Caco-2 (cell line): ENCODE data around the gene LRWD1. TPM values are rescaled to one million over a fixed set of nuclear protein-coding genes. Genes with fewer than 3 reads are reported as not detected.
"Not testable (repeated sequence)": the region's sequence is repeated elsewhere in the genome, so short reads cannot be mapped to it uniquely, and the experiment has no call there.

Experiments
- BruUV-seq: library from RNA; stranded (reverse); fragments of 400-500 nt; replicated peaks from 2 replicates; lab custom pipeline; 2021; lab: Mats Ljungman, UMichigan
- CTCF ChIA-PET: fragments of 300-600 bp; sonication (Branson Sonifier 250); formaldehyde crosslinking; loops from one replicate; lab custom pipeline; 2022; ENCODE audit warnings: antibody characterized with exemption; lab: Charles Lee
- POLR2A ChIA-PET: fragments of 300-600 bp; sonication (Branson Sonifier 250); formaldehyde crosslinking; loops from one replicate; lab custom pipeline; 2022; ENCODE audit warnings: antibody characterized with exemption; lab: Charles Lee
- DNase-seq, 2 experiments: peaks; one replicate each; pipeline versions ENCODE4 v3.0.0 to v3.0.0-alpha.2; 2020 to 2022
- H3K27me3 ChIP-seq: replicated peaks from 2 replicates; pipeline ENCODE4 v1.6.0; 2011; ENCODE audit warnings: low read length; ENCODE audit not compliant: control insufficient read depth, insufficient read depth
- H3K36me3 ChIP-seq: 2 replicates; pipeline ENCODE4 v1.5.1; 2011; ENCODE audit warnings: low read length; ENCODE audit not compliant: control insufficient read depth, insufficient read depth
- H3K4me1 ChIP-seq: fragments of 250-450 bp; sonication (Bioruptor Pico); 2 replicates; pipeline ENCODE4 v1.5.1; 2020; ENCODE audit warnings: mild to moderate bottlenecking
- H3K4me3 ChIP-seq: 2 replicates; pipeline ENCODE4 v1.5.1; 2011; ENCODE audit warnings: low read depth, mild to moderate bottlenecking, control low read depth, low read length
- H3K9me3 ChIP-seq: fragments of 250-450 bp; sonication (Bioruptor Pico); 2 replicates; pipeline ENCODE4 v1.5.1; 2020; ENCODE audit warnings: mild to moderate bottlenecking, moderate library complexity
- H3K27ac Mint-ChIP-seq: one replicate; pipeline ENCODE4 v1.8.0; 2022; ENCODE audit warnings: mixed read lengths; ENCODE audit not compliant: unreplicated experiment
- H3K27me3 Mint-ChIP-seq: one replicate; pipeline ENCODE4 v1.8.0; 2022; ENCODE audit warnings: mixed read lengths; ENCODE audit not compliant: insufficient read depth, unreplicated experiment
- H3K36me3 Mint-ChIP-seq: one replicate; pipeline ENCODE4 v1.8.0; 2022; ENCODE audit warnings: mild to moderate bottlenecking, mixed read lengths; ENCODE audit not compliant: insufficient read depth, unreplicated experiment
- H3K4me1 Mint-ChIP-seq: one replicate; pipeline ENCODE4 v1.8.0; 2022; ENCODE audit warnings: low read depth, mixed read lengths; ENCODE audit not compliant: unreplicated experiment
- H3K4me3 Mint-ChIP-seq: one replicate; pipeline ENCODE4 v1.8.0; 2022; ENCODE audit warnings: mild to moderate bottlenecking, moderate library complexity, mixed read lengths; ENCODE audit not compliant: unreplicated experiment
- H3K9me3 Mint-ChIP-seq: one replicate; pipeline ENCODE4 v1.8.0; 2022; ENCODE audit warnings: mixed read lengths; ENCODE audit not compliant: unreplicated experiment
- CTCF ChIP-seq, 2 experiments: fragments of 200-600 bp in 1 of 2; IDR thresholded peaks; 1 replicate in 1 of 2; 2 replicates in 1 of 2; pipeline versions ENCODE4 v1.5.1 to v1.8.0; 2011 to 2022; ENCODE audit warnings: antibody characterized with exemption in 1 of 2, control low read depth in 1 of 2, inconsistent platforms in 1 of 2, low read depth in 1 of 2, low read length in 1 of 2, mild to moderate bottlenecking in 1 of 2, moderate library complexity in 1 of 2; ENCODE audit not compliant: insufficient read depth in 1 of 2, severe bottlenecking in 1 of 2, unreplicated experiment in 1 of 2
- intact Hi-C: fragments of 100-400 bp; cut with micrococcal nuclease; formaldehyde crosslinking; loops from one replicate; pipeline ENCODE4 v1.10.0; 2022; ENCODE audit not compliant: unreplicated experiment
- total RNA-seq: library from RNA; stranded (reverse); gene quantifications from 2 replicates; pipeline ENCODE4 v1.2.3, GENCODE V29; 2022

Gene LRWD1
- total RNA-seq, 1 experiment from 2014 or later: 23.6 TPM

GRCh38 chr7:102472126-102473041 lies 7.6 kb downstream of the LRWD1 start:
- Mint-ChIP-seq H3K27ac (no peak overlapping the region), H3K36me3 (peaks cover 40% of the 10 kb centered on the region), H3K9me3 (no peaks in the 10 kb centered on the region), H3K4me1 (no peaks in the 10 kb centered on the region), H3K4me3 (no peak overlapping the region), H3K27me3 (no peaks in the 10 kb centered on the region)
- no peaks in the 10 kb centered on the region for H3K4me1 ChIP-seq
- no peaks in the 10 kb centered on the region for H3K9me3 ChIP-seq
- ChIA-PET POLR2A (interaction anchor here (0.6 kb wide), 2 partner anchors 9 to 33 kb away, joined by 4 to 7 read pairs; no protein-coding TSS in a partner anchor), CTCF (interaction anchor here (0.6 kb wide), 1 partner anchor 323 kb away, joined by 4 read pairs; no protein-coding TSS in a partner anchor)
- TSS peak; percentile 21 for BruUV-seq
- DNase-seq: peak in 1 of 2 experiments; percentile 30
- intact Hi-C loops: no loop called here
- H3K4me3 ChIP-seq: no peak overlapping the region
- no peaks in the 10 kb centered on the region for H3K27me3 ChIP-seq
- H3K36me3 ChIP-seq: no peaks in the 10 kb centered on the region
- TF ChIP-seq CTCF (IDR thresholded peaks at IDR 0.05; ENCODE audit: insufficient read depth in 1 of 2, low read depth in 1 of 2, low read length in 1 of 2, severe bottlenecking in 1 of 2, unreplicated experiment in 1 of 2): no peak

GRCh38 chr7:102473271-102473991 lies 8.6 kb downstream of the LRWD1 start:
- Mint-ChIP-seq H3K9me3 (no peaks in the 10 kb centered on the region), H3K36me3 (peaks cover 40% of the 10 kb centered on the region), H3K27ac (no peak overlapping the region), H3K4me3 (no peak overlapping the region), H3K4me1 (no peaks in the 10 kb centered on the region), H3K27me3 (no peaks in the 10 kb centered on the region)
- no peak for DNase-seq
- H3K4me3 ChIP-seq: no peak overlapping the region
- no peaks in the 10 kb centered on the region for H3K4me1 ChIP-seq
- CTCF ChIA-PET: no interaction called here
- no peaks in the 10 kb centered on the region for H3K36me3 ChIP-seq
- intact Hi-C loops: no loop called here
- no peaks in the 10 kb centered on the region for H3K9me3 ChIP-seq
- TF ChIP-seq CTCF (IDR thresholded peaks at IDR 0.05; ENCODE audit: insufficient read depth in 1 of 2, low read depth in 1 of 2, low read length in 1 of 2, severe bottlenecking in 1 of 2, unreplicated experiment in 1 of 2): no peak
- POLR2A ChIA-PET: no interaction called here
- BruUV-seq: no TSS peak
- H3K27me3 ChIP-seq: no peaks in the 10 kb centered on the region

GRCh38 chr7:102474116-102474515 lies 9.3 kb downstream of the LRWD1 start:
- H3K27me3 Mint-ChIP-seq, H3K4me3 Mint-ChIP-seq, H3K4me1 Mint-ChIP-seq, H3K27me3 ChIP-seq, CTCF ChIA-PET, H3K4me3 ChIP-seq, intact Hi-C loops, H3K27ac Mint-ChIP-seq, POLR2A ChIA-PET, BruUV-seq, H3K4me1 ChIP-seq, H3K36me3 ChIP-seq, H3K9me3 Mint-ChIP-seq, H3K9me3 ChIP-seq: not testable (repeated sequence)
- peak in 1 of 2 experiments; percentile 0 for DNase-seq
- H3K36me3 Mint-ChIP-seq: peaks cover 34% of the 10 kb centered on the region

GRCh38 chr7:102474736-102475435 lies 10.1 kb downstream of the LRWD1 start:
- H3K4me1 ChIP-seq, H3K27ac Mint-ChIP-seq, H3K36me3 ChIP-seq, CTCF ChIA-PET, H3K4me3 ChIP-seq, H3K4me1 Mint-ChIP-seq, intact Hi-C loops, H3K27me3 ChIP-seq, POLR2A ChIA-PET, H3K27me3 Mint-ChIP-seq, H3K4me3 Mint-ChIP-seq, H3K9me3 ChIP-seq, H3K9me3 Mint-ChIP-seq, BruUV-seq: not testable (repeated sequence)
- peak; percentile 0 to 3 for DNase-seq
- H3K36me3 Mint-ChIP-seq: peaks cover 31% of the 10 kb centered on the region
